NCI-H2196 (cell line): ENCODE data around the gene ANKRD44.

Experiments used
- DNase-seq: peaks from one replicate; lab custom pipeline; 2025; ENCODE audit not compliant: unreplicated experiment; lab: John Stamatoyannopoulos, UW

ANKRD44 gene

DNA sequence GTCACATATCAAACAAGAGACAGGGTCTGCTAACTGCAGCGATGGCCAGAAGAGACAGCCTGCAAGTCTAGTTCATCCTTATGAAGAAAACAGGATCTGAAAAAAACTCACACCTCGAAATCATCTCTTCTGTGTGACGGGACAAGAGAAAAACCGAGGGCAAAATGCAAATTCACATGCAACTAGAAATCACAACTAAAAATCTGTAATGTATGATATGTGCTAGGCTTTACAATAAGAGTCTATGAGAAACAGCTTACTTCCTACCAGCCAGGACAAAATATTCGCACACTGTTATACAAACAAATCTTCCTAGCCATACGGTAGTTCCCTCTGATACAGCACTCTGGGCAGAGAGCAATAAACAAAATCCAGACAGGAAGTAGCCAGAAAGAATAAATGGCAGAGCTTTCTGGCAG lies 48.8 kb downstream of the ANKRD44 start:
- peak; percentile 17 for DNase-seq

GRCh38 chr2:197259470-197259999 lies 51.0 kb downstream of the ANKRD44 start:
- DNase-seq: no peak

GRCh38 chr2:197258580-197258979 lies 52.0 kb downstream of the ANKRD44 start:
- no peak for DNase-seq

- DNase-seq: no peak
Observed at GRCh38 chr2:197256547-197257170, 53.9 kb downstream of the ANKRD44 start.

- no peak for DNase-seq
Observed at GRCh38 chr2:197256021-197256420, 54.6 kb downstream of the ANKRD44 start.

DNA sequence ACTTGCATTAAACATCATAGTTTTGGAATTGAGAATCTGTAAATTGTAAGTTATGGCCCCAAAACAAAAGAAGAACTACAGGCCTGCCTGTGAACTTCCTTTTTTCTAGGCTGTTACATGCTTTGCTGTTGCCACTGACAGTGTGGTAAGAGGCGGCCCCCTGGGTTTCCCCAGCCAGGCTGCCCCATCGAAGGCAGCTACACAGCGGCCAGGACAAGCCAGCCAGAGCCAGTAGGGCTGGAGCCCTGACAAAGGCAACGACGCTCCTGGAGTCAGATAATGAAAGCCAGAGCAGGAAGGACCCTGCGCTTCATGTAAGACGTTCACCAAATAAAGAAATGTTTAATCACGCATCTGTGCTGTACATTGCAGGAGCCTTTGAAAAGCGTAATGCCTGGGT lies 55.0 kb downstream of the ANKRD44 start:
- no peak for DNase-seq

GRCh38 chr2:197254776-197255530 lies 55.6 kb downstream of the ANKRD44 start:
- no peak for DNase-seq

- DNase-seq: no peak
Observed at GRCh38 chr2:197251576-197251975, 59.0 kb downstream of the ANKRD44 start.

DNA sequence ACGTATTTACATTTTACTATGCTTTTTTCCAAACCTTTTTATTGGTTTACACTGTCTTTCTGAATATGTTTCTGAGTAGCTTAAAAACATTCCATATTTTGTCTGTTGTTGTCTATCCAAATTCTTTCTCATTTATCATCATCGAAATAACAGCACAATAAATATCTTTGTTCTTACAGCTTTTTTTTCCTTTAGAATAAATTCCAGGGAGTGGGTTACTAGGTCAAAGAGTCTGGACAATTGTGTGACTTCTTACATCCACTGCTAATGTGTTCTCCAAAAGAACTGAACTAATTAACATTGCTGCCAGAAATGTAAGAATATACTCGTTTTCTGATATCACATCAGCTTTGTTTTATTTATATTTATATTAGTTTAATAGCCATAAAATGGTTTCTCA lies 59.4 kb downstream of the ANKRD44 start:
- DNase-seq: no peak

DNA sequence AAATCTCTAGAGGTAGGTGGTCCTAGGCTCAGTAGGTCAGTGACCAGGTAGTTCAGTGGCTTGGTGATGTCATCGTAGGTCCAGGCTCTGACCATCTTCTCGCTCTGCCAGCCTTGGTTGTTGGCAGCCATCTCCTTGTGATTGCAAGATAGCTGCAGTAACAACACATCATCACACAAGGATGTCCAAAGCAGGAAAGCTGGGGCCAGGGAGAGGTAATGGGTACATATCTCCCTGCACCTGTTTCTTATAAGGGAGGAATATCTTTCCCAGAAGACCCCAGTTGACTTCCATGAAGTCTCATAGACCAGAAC lies 60.5 kb downstream of the ANKRD44 start:
- no peak for DNase-seq

DNA sequence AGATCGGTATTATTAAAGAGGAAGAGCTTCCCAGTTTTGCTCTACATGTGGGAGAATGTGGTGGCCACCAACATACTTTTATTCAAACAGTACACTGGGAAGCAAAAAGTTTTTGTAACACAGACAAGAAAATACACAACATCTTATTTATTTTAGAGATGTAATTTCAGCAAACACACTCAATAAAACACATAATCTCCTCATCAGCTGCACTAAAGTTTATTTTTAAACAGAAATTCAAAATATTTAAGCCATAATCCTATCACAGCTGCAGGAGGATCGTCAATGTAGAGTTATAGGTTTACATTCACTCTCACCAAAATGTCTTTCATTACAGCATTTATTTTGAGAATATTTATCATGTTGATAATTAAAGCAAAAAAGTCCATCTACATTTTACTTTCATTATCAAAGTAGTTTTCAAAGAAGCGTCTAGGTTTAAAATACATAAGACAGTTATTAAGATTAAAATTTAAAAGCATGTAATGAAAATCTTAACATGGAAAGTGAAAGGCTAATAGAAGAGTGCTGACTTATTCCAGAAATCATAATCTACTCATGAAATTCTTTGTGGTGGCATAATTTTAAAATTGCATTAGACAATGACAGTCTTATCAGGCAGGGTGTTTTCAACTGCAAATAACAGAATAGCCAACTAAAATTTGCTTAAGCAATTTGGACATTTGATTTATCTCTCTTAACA lies 61.0 kb downstream of the ANKRD44 start:
- no peak for DNase-seq

- DNase-seq: no peak
Observed at GRCh38 chr2:197248623-197249022, 62.0 kb downstream of the ANKRD44 start.

- DNase-seq: no peak
Observed at GRCh38 chr2:197248001-197248401, 62.6 kb downstream of the ANKRD44 start.

DNA sequence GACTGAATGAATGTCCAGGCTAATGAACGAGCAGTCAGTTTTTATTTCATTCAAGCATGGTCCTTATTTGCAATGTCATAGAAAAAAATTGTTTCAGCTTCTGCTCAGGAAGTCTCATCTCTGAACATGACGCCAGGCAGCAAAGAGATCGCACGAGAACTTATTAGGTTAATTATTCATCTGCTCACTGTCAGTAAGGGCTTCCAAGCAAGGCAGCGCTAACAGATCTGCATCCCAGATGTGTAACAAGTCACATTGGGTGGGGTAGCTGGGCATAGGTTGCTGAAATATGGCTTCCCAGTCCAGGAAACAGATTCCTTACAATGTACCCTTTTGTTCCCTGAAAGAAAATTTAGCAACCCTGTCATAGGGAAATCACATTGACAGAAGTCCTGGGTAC lies 63.5 kb downstream of the ANKRD44 start:
- DNase-seq: no peak

DNA sequence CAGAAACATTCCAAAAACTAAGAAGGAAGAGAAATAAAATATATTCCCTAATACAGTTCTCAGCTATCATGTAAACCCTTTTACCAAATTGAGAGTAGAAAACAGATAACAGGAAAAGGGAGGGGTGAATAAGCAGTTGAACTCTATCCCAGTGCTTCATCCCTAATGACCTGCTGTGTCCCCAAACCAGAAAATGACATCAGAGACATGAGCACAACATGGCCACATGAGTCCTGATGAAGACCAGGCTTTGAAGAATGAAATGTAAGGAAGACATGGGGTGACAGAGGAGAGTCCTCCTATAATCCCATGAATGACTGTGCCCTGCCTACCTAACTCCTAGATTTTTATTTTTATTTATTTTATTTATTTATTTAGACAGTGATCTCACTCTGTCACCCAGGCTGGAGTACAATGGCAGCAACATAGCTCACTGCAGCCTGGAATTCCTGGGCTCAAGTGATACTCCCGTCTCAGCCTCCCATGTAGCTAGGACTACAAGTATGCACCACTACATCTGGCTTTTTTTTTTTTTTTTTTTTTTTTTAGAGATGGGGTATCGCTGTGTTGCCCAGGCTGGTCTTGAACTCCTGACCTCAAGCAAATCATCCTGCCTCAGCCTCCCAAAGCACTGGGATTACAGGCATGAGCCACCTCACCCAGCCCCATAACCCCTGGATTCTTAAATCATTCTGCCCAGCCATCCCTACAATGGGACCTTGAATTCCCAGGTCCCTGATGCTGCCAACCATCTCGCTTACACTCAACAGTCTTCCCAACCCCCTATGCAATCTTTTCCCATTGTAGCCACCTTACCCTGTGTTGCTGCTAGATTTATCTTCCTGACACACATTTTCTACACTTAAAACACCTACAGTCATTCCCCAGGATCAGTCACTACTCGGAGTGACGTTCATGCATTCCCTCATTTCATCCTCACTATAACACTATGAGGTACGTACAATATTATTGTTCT lies 64.5 kb downstream of the ANKRD44 start:
- no peak for DNase-seq

DNA sequence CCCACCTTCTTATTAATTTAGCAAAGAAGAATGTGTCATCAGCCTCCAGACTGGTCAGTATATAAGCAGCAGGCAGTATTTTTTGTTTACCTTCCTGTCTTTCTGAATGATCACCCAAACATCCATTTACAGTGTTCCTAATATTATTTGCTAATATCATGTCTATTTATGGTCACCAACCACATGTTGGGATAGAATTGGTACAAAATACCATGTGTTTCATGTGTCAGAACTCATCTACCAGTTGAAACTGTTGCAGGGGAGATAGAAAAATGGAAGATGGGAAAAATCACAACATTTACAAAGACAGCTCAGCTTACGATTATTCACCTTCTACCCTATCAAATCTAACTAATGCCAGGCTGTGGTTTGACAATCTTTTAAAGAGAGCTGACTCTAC lies 66.2 kb downstream of the ANKRD44 start:
- DNase-seq: no peak

GRCh38 chr2:197242719-197243118 lies 67.9 kb downstream of the ANKRD44 start:
- no peak for DNase-seq

DNA sequence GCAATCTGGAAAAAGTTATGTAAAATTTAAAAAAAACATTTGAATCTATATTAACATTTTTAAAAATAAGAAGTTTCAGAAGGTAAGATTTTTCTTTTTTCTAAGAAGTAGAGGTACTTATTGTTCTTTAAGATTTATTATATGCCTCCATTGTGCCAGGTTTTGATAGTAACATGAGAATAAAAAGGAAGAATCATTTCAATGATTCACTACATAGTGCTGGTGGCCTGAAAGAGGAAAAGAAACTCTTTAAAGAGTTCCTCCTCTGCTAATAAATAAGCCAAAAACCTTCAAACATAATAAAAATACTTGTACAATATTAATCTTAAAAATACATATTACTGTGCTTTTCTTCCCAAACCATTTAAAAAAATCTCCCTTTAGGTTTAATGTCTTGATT lies 69.0 kb downstream of the ANKRD44 start:
- DNase-seq: no peak

- no peak for DNase-seq
Observed at GRCh38 chr2:197241153-197241552, 69.4 kb downstream of the ANKRD44 start.

- DNase-seq: no peak
Observed at GRCh38 chr2:197240421-197241041, 70.0 kb downstream of the ANKRD44 start.
